ENCODE measurements around the gene SH3RF3. TPM values are rescaled to one million over a fixed set of nuclear protein-coding genes. Genes with fewer than 3 reads are reported as not detected.

The SH3RF3 gene
- total and polyA plus RNA-seq, 10 of the 15 experiments (the other 5 are each of a cell fraction or from before 2014, with no cell fraction given), result 0.08 to 8.8 (median 2.3) TPM

DNA sequence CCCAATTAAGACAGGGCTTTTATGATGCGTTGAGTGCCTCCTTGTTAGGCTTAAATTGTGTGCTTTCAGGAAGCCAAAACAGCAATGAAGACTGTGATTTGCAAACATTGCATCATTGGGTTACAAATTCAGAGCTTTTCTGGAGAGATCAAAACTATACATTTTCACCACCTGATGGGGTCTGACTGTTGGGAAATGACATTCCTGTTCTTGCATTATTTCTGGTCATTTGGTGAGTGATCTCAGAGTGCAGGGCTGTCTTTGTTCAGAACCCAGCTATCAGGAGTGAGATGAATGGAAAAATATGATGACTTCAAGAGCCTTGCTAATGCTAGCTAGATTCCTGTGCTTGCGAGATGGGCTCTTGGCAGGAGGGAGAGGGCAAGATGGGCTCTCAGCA is 39.1 kb downstream of the SH3RF3 start:
- TF ChIP-seq MLLT1 (IDR thresholded peaks at IDR 0.05) (no peak), CTCF (IDR thresholded peaks at IDR 0.05 in 2 of 3, conservative IDR thresholded peaks at IDR 0.05 in 1 of 3; ENCODE audit: control insufficient read depth in 2 of 3, extremely low read depth in 1 of 3, insufficient read depth in 1 of 3, low read depth in 3 of 3, low read length in 3 of 3) (no peak), USF1 (IDR thresholded peaks at IDR 0.05; ENCODE audit: borderline replicate concordance, extremely low read length, insufficient read depth, low read depth, low read length) (no peak), SKIL (IDR thresholded peaks at IDR 0.05; ENCODE audit: low read depth, poor library complexity, severe bottlenecking) (no peak), NFYB (IDR thresholded peaks at IDR 0.05; ENCODE audit: insufficient read depth, low read depth, low read length) (no peak)
- TF ChIP-seq, protein P1, sequence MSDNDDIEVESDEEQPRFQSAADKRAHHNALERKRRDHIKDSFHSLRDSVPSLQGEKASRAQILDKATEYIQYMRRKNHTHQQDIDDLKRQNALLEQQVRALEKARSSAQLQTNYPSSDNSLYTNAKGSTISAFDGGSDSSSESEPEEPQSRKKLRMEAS (IDR thresholded peaks at IDR 0.05; ENCODE audit: low read depth, low read length), result no peak
- no peaks in the 10 kb centered on the region for H3K36me3 ChIP-seq (ENCODE audit: control insufficient read depth in 2 of 2, insufficient read depth in 2 of 2, low read length in 1 of 2)
- no peak overlapping the region for H3K4me3 ChIP-seq
- in situ Hi-C loops (cut with MboI) (no loop called here), intact Hi-C loops (cut with micrococcal nuclease; ENCODE audit: unreplicated experiment) (no loop called here)
- no peak for ATAC-seq
- RAD21 ChIA-PET (ENCODE audit: unreplicated experiment), result interaction anchor here (1.1 kb wide), 1 partner anchor 73 kb away, joined by 3 read pairs; no protein-coding TSS in a partner anchor
- DNase-seq (ENCODE audit: low read depth, low spot score), result no peak
- H3K4me1 ChIP-seq (ENCODE audit: control insufficient read depth, insufficient read depth, low read length), result no peaks in the 10 kb centered on the region
- POLR2A ChIA-PET, result no interaction called here
- no peak overlapping the region for H3K4me2 ChIP-seq (ENCODE audit: control insufficient read depth, insufficient read depth)
- no peak for FAIRE-seq
- no peak overlapping the region for H2AFZ ChIP-seq (ENCODE audit: control insufficient read depth, low read depth, low read length)
- no peak overlapping the region for H3K27ac ChIP-seq (ENCODE audit: control insufficient read depth, insufficient read depth)
- no peak overlapping the region for H3K9ac ChIP-seq (ENCODE audit: control insufficient read depth, insufficient read depth, low read length)
- SMC1A ChIA-PET (ENCODE audit: uncharacterized antibody, unreplicated experiment), result interaction anchor here (2.5 kb wide), 1 partner anchor 36 kb away, joined by 8 read pairs; no protein-coding TSS in a partner anchor
- no peaks in the 10 kb centered on the region for H3K79me2 ChIP-seq (ENCODE audit: control insufficient read depth, insufficient read depth, low read length)
- H4K20me1 ChIP-seq (ENCODE audit: control insufficient read depth, insufficient read depth), result no peaks in the 10 kb centered on the region
- no peaks in the 10 kb centered on the region; the same call in 2 of the 3 replicates for H3K9me3 ChIP-seq (replicated peaks; ENCODE audit: control insufficient read depth, insufficient read depth, low read length)
- H3K27me3 ChIP-seq (replicated peaks in 1 of 2; ENCODE audit: control insufficient read depth in 2 of 2, insufficient read depth in 2 of 2, low read length in 1 of 2), result no peaks in the 10 kb centered on the region
- no TSS peak for BruUV-seq (replicated peaks)
- CTCF ChIA-PET, result interaction anchor here (0.7 to 1.6 kb wide), 5 partner anchors 9 to 342 kb away, joined by 3 to 5 read pairs (median 3); no protein-coding TSS in a partner anchor
- 41% methylated on average over 2 of the region's 2 CpGs for WGBS (ENCODE audit: insufficient coverage, insufficient replicate concordance, low lambda C conversion rate, missing lambda C conversion rate)

All from GM12878 (cell line).